UCSD-AML1 (cell line): ENCODE results near the gene MCIDAS.

Source experiments
- DNase-seq: peaks from one replicate; lab custom pipeline; 2025; ENCODE audit not compliant: unreplicated experiment; lab: John Stamatoyannopoulos, UW

The MCIDAS gene

DNA sequence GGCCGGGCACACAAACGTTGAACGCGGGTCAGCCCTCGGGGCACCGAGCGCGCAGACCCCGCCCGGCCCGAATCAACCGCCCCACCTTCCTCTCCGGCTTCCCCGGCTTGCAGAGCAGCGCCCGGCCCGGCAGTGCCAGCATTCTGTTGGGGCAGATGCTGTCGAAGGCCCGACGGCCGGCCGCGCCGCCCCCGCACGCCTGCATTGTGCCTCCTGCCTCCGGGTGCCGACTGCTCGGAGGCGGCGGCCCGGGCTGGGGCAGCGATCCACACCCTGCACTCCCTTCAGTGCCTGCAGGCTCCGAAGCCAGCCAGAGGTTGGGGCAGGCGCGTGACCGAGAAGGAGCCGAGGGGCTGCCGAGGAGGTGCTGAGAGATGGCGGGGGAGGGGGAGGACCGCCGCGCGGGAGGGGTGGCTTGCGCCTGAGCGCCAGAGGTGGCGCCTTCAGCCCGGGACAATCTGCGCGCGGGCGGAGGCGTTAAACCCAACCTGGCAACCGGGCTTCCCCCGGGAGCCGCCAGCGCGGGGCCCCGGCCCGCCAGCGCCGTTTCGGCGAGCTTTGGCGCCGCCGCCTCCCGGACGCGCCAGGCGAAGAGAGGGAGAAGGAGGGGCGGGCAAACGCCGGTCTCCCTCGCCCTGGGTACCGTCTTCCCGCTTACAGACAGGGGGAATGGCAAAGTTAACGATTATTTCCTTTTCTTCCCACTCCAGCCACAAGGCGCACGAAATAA lies at the start of gene MCIDAS:
MCIDAS (minus strand) TSS at position 382 of the 730 bp plus-strand sequence; CDS start at position 205, 177 bp downstream.
- peak; percentile 44 for DNase-seq

DNA sequence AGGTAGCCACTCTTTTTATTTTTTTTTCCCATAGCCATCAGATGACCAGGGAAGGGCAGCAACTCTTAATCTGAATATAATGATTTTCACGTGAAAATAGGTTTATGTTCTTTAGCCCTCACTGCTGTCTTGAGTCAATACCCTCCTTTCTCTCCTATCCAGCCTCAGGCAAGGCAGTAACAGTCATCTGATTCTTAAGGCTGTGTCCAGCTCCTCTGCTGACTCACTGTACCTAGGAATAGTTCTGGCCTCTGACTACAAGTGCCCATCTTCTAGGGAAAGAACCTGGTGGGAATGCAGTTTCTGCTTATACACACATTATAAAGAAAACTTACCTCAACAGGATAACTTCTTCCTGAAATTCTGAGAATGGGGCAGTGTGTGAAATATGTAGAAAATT lies 49.7 kb upstream of the MCIDAS start:
- no peak for DNase-seq

DNA sequence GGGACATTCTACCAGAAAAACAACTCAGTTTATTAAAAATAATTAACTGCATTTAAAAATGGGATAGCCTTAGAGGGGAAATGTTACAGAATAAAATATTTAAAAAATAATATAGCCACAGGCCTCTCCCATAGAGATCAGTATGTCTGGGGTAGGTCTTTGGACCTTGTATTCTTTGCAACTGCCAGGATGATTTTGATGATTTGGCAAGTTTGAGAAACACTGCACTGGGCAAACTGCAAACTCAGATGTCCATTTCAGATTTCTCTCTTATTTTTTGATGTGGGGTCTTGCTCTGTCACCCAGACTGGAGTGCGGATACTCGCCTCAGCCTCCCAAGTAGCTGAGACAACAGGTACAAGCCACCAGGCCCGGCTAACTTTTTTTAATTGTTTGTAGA lies 31.2 kb upstream of the MCIDAS start:
- DNase-seq = no peak

- no peak for DNase-seq
These were observed 27.7 kb upstream of the MCIDAS start for GRCh38 chr5:55254802-55255201.

DNA sequence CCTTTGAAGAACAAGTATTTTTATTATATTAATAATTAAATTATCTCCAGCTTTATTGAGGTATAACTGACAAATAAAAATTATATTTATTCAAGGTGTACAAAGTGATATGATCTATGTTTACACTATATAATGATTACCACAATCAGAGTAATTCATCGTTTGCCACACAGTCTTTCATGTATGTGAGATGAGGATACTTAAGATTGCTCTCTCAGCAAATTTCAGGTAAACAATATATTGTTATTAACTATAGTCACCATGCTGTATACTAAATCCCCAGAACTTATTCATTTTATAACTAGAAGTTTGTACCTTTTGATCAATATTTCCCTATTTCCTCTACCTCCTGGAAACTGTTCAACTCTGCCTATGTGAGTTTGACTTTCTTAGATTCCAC lies 22.9 kb upstream of the MCIDAS start:
- DNase-seq = no peak

GRCh38 chr5:55241746-55242145 lies 14.6 kb upstream of the MCIDAS start:
- DNase-seq = no peak

DNA sequence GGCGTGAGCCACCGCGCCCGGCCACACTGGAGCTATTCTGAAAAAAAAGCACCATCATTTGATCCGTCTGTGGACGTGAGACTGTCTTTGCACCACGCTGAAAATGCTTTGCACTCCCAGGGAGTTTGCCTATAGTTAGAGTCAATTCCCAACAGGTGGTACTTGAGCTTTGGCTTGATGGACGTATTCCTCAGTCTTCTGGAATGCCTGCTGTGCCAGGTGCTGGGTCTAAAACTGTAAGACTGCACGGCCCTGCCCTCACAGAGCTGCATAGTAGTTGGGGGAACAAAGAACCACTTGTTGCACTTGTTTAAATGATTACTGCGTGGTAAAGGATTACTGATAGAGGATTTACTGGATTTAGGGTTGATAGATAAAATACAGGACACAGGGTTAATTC lies 9.7 kb upstream of the MCIDAS start:
- DNase-seq = no peak

DNA sequence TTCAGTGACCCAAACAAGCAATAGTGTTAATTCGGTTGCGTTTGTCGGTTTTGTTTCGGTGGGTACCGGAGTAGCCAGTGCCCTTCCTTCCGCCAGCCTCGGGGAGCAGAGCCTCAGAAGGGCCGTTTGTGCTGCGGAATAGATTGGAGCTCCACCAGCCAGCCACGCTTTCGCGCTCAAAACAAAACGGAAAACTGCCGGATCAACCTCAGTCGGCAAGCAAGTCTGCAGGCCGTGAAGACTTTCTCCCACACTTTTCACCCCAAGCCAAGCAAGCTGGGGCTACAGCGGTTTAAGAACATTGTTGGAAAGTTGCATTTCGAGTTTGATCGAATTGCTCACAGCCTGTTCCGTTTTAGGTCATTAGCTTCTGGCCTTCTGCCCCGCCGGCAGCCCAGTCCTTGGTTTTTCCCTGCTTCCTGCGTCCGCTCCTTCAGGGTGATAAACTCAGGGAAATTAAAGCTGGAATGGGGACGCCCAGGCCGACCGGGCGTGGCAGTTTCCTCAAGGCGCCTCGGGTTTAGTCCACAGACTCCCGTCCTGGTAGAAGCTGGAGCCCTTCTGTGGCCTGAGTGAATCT lies 7.1 kb upstream of the MCIDAS start:
- DNase-seq = no peak

GRCh38 chr5:55232985-55233928 lies 6.1 kb upstream of the MCIDAS start, which contains the start of gene CCNO:
Gene CCNO, minus strand, starts transcription at chr5:55233608. Its CDS starts 85 bp downstream, at chr5:55233523.
- peak; percentile 65 for DNase-seq

- no peak for DNase-seq
These were observed 5.3 kb upstream of the MCIDAS start for GRCh38 chr5:55232271-55232984.

GRCh38 chr5:55231919-55232270 lies 4.8 kb upstream of the MCIDAS start:
- DNase-seq = no peak

DNA sequence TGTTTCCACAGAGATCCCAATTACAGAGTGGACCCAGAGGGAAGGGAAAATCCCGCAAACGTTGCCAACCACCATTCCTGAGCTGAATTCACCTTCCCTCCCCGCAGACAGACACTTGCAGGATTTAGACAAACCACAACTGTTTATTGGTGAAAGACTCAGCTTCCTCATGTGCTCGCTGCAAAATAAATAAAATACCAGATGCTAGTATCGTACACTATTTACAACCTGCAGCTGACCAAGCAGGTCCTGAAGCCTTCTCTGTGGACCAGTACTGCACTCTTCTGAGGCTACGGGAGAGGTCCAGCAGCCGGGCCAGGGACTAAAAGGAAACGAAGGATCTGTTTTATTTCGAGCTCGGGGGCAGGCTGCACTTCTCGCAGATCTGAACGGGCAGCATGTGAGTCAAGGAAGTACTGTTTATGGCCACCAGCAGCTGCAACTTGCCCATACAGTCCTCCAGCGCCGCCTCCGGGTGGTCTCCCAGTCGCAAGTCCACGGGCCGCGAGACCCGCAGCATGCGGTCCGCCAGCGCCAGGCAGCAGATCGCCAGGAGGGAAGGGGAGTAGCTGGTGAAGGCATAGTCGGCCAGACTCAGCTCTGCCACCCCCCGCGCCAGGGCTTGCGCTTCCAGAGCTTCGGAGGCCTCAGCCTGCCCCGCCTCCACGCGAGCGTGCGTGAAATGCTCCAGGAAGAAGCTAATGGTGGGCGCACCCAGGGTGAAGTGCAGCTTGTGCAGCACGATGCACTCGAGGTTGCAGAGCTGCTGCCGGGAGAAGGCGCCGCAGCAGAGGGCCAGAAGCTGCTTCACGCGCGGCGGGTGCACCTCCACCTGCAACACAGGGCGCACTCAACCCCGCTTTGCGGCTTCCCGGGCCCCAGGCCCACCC lies 4.2 kb upstream of the MCIDAS start:
- DNase-seq = no peak

DNA sequence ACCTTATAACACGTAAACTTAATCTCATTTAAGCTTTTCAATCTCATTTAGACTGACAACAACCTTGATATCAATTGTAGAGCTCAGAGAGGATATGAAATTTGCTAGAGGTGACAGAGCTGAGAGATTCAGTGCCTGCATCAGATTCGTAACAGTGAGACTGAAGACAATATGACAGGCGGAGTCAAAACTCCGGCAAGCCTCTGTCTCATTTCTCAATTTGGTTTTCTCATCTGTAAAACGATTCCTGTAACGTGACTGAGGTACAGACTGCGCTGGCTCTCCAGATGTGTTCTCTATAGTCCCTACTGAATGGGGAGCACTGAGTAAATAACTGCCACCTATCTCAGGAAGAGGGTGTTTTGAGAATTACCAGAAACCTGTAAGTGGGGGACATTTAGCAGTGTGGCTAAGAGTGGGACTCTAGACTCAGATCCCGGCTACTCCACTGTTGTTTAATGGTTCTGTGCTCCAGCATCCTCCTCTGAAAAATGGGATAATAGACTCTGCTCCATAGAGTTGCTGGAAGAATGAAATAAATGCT lies 3.0 kb upstream of the MCIDAS start:
- no peak for DNase-seq

DNA sequence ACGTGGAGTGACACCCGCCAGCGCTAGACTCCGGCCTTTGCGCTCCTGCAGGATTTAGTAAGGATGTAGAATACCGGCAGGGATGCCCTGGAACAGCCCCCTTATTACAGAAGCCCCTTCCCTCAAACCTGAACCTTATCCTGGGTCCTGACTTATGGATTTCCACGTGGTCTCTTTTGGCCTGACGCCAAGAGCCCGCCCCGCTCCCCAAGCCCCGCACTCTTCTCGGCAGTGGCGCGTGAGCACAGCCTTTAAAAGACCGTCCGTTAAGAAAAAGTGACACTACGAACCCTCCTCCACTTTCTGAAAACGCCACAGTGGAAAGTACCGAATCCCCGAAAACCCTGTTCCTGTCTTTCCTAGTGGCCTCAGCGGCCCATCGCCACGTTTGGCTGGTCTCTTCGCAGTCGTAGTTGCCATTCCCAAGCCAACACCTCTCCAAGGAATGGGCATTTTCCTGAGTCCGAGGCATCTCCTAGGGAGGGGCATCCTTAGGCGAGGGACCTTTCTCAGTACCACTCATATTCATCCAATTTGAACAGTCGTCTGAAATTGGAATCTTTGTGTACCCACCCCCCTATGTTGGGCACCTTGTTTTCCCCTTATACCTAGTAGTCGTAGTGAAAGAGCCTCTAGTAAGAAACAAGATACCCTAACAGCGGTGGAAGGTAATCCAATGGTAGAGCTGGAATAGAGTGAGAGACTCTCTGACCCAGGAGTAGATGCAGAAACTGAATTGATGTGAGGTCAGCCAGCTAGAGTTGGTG lies 732 bp upstream of the MCIDAS start:
- no peak for DNase-seq

GRCh38 chr5:55226027-55226933 lies 835 bp downstream of the MCIDAS start:
- DNase-seq = peak; percentile 65

DNA sequence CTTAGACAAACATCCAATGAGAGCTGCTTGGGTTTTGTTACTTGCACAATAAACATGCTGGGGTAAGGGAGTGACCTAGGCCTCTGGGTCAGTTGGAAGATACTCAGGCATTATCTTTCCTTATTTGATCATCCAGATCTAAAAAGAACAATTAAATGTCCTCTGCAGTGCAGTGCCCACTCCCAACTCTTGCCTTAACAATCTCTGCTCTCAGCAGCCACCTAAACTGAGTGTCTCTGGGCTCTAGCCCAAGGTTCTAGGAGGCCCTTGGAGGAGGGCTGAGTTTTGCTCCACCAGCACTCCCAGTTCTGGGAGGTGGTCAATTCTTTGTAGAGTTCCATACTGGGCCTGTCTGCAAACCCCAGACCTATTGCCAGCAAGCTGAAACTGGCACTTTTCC lies 1.8 kb downstream of the MCIDAS start:
- no peak for DNase-seq

DNA sequence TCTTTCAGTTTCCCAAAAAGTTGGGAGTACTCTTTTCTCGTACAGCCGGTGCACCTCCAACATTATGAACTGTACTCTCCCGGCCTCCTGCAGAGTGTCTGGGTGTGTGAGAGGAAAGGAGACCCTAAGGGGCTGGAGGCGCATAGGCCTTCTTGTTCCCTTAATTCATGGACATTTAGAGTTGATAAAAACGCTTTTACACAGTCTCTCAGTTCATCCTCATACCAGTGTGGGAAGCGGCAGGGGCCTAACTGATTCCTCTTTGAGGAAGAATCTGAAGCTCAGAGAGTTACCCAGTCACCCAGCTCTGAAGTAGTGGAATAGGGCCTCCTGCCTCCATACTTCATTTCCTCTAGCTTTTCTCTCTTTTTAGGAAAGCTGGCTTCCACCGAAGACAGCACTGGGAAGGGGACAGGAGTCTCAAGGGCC lies 3.3 kb downstream of the MCIDAS start:
- DNase-seq = no peak
